Natural killer cell (primary cell): Measurements from ENCODE around the gene AGO3. TPM values are rescaled to one million over a fixed set of nuclear protein-coding genes. Genes with fewer than 3 reads are reported as not detected.
A peak's percentile ranks its signal among the peaks of the same experiment; 100 is the strongest.

Experiments used
- ATAC-seq, 3 donors: fragments of 150-1000 bp in 2 of 3; fragments of 200-7000 bp in 1 of 3; cut with Tn5 transposase; 1 replicate in 1 of 3; 2 replicates in 2 of 3; pipeline ENCODE4 v1.10.0; 2021; ENCODE audit warnings: mild to moderate bottlenecking in 2 of 3, moderate library complexity in 2 of 3
- DNase-seq, 2 donors: peaks; one replicate each; pipeline versions ENCODE4 v3.0.0 to v3.0.0-alpha.2; 2013 to 2021; ENCODE audit warnings: mixed read lengths in 1 of 2
- H3K27ac ChIP-seq: one replicate; pipeline ENCODE4 v1.5.1; 2013; ENCODE audit warnings: mild to moderate bottlenecking, low read length
- H3K27me3 ChIP-seq: one replicate; pipeline ENCODE4 v1.6.1; 2013; ENCODE audit warnings: low read length; ENCODE audit not compliant: control insufficient read depth, insufficient read depth
- H3K36me3 ChIP-seq: one replicate; pipeline ENCODE4 v1.6.1; 2013; ENCODE audit warnings: low read length; ENCODE audit not compliant: control insufficient read depth, insufficient read depth
- H3K4me1 ChIP-seq: one replicate; pipeline ENCODE4 v1.6.1; 2013; ENCODE audit warnings: low read length; ENCODE audit not compliant: control insufficient read depth, insufficient read depth
- H3K4me3 ChIP-seq: one replicate; pipeline ENCODE4 v1.5.1; 2013; ENCODE audit warnings: low read length
- H3K9me3 ChIP-seq: one replicate; pipeline ENCODE4 v1.6.1; 2013; ENCODE audit warnings: low read length; ENCODE audit not compliant: control insufficient read depth, insufficient read depth
- H3K27ac Mint-ChIP-seq, 2 donors: one replicate each; pipeline ENCODE4 v1.8.0; 2022; ENCODE audit warnings: mild to moderate bottlenecking in 2 of 2, mixed read lengths in 2 of 2, moderate library complexity in 1 of 2
- H3K27me3 Mint-ChIP-seq, 2 donors: one replicate each; pipeline ENCODE4 v1.8.0; 2022; ENCODE audit warnings: low read depth in 2 of 2, mixed read lengths in 2 of 2
- H3K36me3 Mint-ChIP-seq: one replicate; pipeline ENCODE4 v1.8.0; 2022; ENCODE audit warnings: mixed read lengths
- H3K4me1 Mint-ChIP-seq, 2 donors: one replicate each; pipeline ENCODE4 v1.8.0; 2022; ENCODE audit warnings: mixed read lengths in 2 of 2
- H3K4me3 Mint-ChIP-seq: one replicate; pipeline ENCODE4 v1.8.0; 2022; ENCODE audit warnings: mild to moderate bottlenecking, moderate library complexity, mixed read lengths
- H3K9me3 Mint-ChIP-seq, 2 donors: one replicate each; pipeline ENCODE4 v1.8.0; 2022; ENCODE audit warnings: mixed read lengths in 2 of 2
- WGBS: methylation state at CpG from one replicate; pipeline ENCODE4 v1.1.7; 2013; ENCODE audit warnings: missing lambda C conversion rate; ENCODE audit not compliant: insufficient coverage; 5-methylcytosine and 5-hydroxymethylcytosine counted together
- intact Hi-C: fragments of 100-400 bp; cut with micrococcal nuclease; formaldehyde crosslinking; loops from one replicate; pipeline ENCODE4 v1.14.2; 2022
- total RNA-seq, 4 donors: library from RNA; stranded (reverse); fragments of 120-200 nt in 1 of 4; gene quantifications; one replicate each; pipeline versions ENCODE4 v1.2.3 to v1.2.4, GENCODE V29; 2013 to 2022
- TF ChIP-seq, protein P1 (sequence below): fragments of 200-600 bp; IDR thresholded peaks from one replicate; pipeline ENCODE4 v1.8.0; 2022; ENCODE audit warnings: antibody characterized with exemption

AGO3 gene
- total RNA-seq, 3 donors from 2014 or later (not counting 1 experiment from before 2014, with no cell fraction given), result 36.5 to 49.6 (median 49.0) TPM

DNA sequence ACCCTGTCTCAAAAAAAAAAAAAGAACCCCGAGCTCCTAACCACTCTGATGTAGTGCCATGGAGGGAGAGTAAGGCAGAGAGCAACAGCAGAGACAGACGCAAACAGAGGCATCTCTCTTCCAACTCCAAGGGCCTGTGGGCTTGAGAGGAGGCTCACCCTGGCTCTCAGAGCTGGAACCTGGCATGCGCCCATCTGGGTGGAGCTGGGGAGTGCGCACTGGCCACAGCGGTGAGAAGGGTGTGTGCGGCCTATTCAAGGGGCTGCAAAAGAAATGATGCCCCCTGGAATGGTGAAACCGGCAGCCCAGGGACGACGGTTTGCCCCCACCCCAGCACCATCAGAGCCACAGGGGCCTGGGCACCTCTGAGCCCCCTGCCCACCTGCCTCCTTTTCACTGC lies 176.5 kb downstream of the AGO3 start:
- Mint-ChIP-seq H3K9me3 (no peaks in the 10 kb centered on the region), H3K27ac (no peak overlapping the region), H3K4me1 (peaks cover 5 to 12% of the 10 kb centered on the region in 2 donors), H3K27me3 (peaks cover 0 to 3% of the 10 kb centered on the region in 2 donors), H3K36me3 (no peaks in the 10 kb centered on the region), H3K4me3 (no peak overlapping the region)
- no peak overlapping the region for H3K4me3 ChIP-seq
- no peak for ATAC-seq
- TF ChIP-seq, protein P1, sequence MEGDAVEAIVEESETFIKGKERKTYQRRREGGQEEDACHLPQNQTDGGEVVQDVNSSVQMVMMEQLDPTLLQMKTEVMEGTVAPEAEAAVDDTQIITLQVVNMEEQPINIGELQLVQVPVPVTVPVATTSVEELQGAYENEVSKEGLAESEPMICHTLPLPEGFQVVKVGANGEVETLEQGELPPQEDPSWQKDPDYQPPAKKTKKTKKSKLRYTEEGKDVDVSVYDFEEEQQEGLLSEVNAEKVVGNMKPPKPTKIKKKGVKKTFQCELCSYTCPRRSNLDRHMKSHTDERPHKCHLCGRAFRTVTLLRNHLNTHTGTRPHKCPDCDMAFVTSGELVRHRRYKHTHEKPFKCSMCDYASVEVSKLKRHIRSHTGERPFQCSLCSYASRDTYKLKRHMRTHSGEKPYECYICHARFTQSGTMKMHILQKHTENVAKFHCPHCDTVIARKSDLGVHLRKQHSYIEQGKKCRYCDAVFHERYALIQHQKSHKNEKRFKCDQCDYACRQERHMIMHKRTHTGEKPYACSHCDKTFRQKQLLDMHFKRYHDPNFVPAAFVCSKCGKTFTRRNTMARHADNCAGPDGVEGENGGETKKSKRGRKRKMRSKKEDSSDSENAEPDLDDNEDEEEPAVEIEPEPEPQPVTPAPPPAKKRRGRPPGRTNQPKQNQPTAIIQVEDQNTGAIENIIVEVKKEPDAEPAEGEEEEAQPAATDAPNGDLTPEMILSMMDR, result no peak
- peaks cover 12% of the 10 kb centered on the region for H3K4me1 ChIP-seq
- H3K27me3 ChIP-seq, result no peaks in the 10 kb centered on the region
- intact Hi-C loops, result no loop called here
- no peak overlapping the region for H3K27ac ChIP-seq
- H3K9me3 ChIP-seq, result no peaks in the 10 kb centered on the region
- DNase-seq, result no peak
- H3K36me3 ChIP-seq, result no peaks in the 10 kb centered on the region
- WGBS, result 95% methylated on average over 9 of the region's 9 CpGs

DNA sequence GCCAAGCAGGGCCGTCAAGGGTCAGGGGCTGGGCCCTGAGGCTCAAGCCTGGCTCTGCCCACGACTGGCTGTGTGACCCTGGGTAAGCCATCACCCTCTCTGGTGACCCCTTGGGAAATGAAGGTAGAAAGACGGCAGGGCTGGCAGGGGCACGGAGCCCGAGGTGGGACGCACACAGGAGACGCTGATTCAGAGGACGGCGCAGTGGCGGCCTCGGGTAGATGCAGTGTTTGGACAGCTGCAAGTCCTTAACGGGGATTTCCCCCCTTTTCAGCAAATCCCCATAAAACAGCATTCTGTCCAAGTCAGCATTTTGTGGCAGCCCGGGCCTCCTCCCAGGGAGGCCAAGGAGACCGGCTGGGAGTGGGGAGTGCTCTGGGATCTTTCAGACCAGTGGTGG lies 177.4 kb downstream of the AGO3 start:
- no peak overlapping the region for H3K27ac ChIP-seq
- DNase-seq (no peak), ATAC-seq (no peak)
- intact Hi-C loops, result no loop called here
- no peaks in the 10 kb centered on the region for H3K27me3 ChIP-seq
- H3K27ac Mint-ChIP-seq, result no peak overlapping the region
- peaks cover 5 to 12% of the 10 kb centered on the region in 2 donors for H3K4me1 Mint-ChIP-seq
- 91% methylated on average over 14 of the region's 14 CpGs for WGBS
- H3K9me3 Mint-ChIP-seq, result no peaks in the 10 kb centered on the region
- H3K36me3 ChIP-seq, result no peaks in the 10 kb centered on the region
- H3K36me3 Mint-ChIP-seq, result no peaks in the 10 kb centered on the region
- no peaks in the 10 kb centered on the region for H3K9me3 ChIP-seq
- peaks cover 12% of the 10 kb centered on the region for H3K4me1 ChIP-seq
- peaks cover 0 to 3% of the 10 kb centered on the region in 2 donors for H3K27me3 Mint-ChIP-seq
- H3K4me3 Mint-ChIP-seq, result no peak overlapping the region
- no peak overlapping the region for H3K4me3 ChIP-seq
- TF ChIP-seq, protein P1, result no peak

DNA sequence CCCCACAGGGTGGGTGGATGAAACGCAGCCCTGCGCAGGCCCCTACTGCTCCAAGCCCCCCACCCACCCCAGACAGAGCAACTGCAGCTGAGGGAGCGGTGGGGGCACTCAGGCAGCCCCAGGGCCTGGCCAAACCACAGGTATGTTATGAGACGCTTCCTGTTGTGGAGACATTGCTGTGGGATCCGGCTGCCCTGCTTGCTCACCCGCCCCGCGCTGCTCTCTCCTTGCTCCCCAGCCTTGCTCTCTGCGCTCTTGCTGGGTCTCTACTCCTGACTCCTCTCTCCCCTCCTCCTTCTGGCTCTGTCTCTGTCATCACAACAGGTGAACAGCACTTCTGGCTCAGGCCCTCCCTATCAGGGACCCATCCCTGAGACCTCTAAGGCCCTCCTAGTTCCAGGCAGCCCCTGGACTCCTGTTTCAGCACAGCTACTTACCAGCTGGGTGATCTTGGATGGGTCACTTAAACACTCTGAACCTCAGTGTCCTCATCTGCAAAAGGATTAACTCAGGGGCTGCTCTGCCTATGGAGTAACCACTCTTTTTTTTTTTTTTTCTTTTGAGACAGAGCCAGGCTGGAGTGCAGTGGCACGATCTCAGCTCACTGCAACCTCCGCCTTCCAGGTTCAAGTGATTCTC lies 178.3 kb downstream of the AGO3 start:
- no peak overlapping the region for H3K4me3 ChIP-seq
- H3K27me3 ChIP-seq, result no peaks in the 10 kb centered on the region
- no peak overlapping the region for H3K27ac ChIP-seq
- H3K4me1 ChIP-seq, result peaks cover 12% of the 10 kb centered on the region
- peak; percentile 36 to 80 (median 66) for ATAC-seq
- Mint-ChIP-seq H3K27me3 (peaks cover 0 to 3% of the 10 kb centered on the region in 2 donors), H3K36me3 (no peaks in the 10 kb centered on the region), H3K27ac (peak overlapping the region in 1 of 2 donors; percentile 58), H3K9me3 (no peaks in the 10 kb centered on the region), H3K4me3 (no peak overlapping the region), H3K4me1 (peaks cover 5 to 12% of the 10 kb centered on the region in 2 donors)
- TF ChIP-seq, protein P1, result no peak
- H3K36me3 ChIP-seq, result no peaks in the 10 kb centered on the region
- peak in 1 of 2 donors; percentile 70 for DNase-seq
- H3K9me3 ChIP-seq, result no peaks in the 10 kb centered on the region
- 27% methylated on average over 11 of the region's 11 CpGs for WGBS
- intact Hi-C loops, result no loop called here

DNA sequence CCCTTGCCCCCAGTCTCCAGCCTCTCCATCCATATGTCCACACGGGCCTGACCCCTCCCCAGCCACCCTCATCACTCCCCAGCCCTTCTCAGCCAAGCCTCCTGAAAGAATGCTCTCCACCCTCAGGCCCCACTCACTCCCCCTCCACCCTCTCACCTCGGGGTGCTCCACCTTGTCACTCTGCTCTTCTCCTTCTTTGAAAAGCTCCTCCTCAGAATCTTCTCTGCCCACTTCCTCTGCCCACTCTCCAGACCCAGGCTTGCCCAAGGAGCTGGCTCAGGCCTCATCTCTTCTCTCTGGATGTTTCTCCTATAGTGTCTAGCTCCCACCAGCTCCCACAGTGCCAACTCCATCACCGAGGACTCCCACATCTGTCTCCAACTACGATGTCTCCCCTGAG lies 180.2 kb downstream of the AGO3 start:
- ATAC-seq, result no peak
- no peaks in the 10 kb centered on the region for H3K27me3 ChIP-seq
- DNase-seq, result no peak
- TF ChIP-seq, protein P1, result no peak
- no peaks in the 10 kb centered on the region for H3K36me3 ChIP-seq
- H3K9me3 Mint-ChIP-seq, result no peaks in the 10 kb centered on the region
- H3K27me3 Mint-ChIP-seq, result peaks cover 0 to 3% of the 10 kb centered on the region in 2 donors
- H3K36me3 Mint-ChIP-seq, result no peaks in the 10 kb centered on the region
- peaks cover 15% of the 10 kb centered on the region for H3K4me1 ChIP-seq
- H3K4me3 Mint-ChIP-seq, result no peak overlapping the region
- H3K4me3 ChIP-seq, result no peak overlapping the region
- H3K4me1 Mint-ChIP-seq, result peaks cover 5 to 12% of the 10 kb centered on the region in 2 donors
- intact Hi-C loops, result no loop called here
- H3K9me3 ChIP-seq, result no peaks in the 10 kb centered on the region
- no peak overlapping the region for H3K27ac ChIP-seq
- 78% methylated on average over 4 of the region's 4 CpGs for WGBS
- H3K27ac Mint-ChIP-seq, result no peak overlapping the region
